H9 (cell line): ENCODE data around the gene PSMD8. TPM values are rescaled to one million over a fixed set of nuclear protein-coding genes. Genes with fewer than 3 reads are reported as not detected.

ENCODE experiments used
- DNase-seq: peaks from one replicate; pipeline ENCODE4 v3.0.0-alpha.2; 2017
- H2AFZ ChIP-seq: one replicate; pipeline ENCODE4 v1.6.1; 2013; ENCODE audit warnings: mild to moderate bottlenecking, low read length, control low read depth, moderate library complexity
- H2AK5ac ChIP-seq: 2 replicates; pipeline ENCODE4 v1.6.1; 2013; ENCODE audit warnings: low read length, control low read depth, mixed read lengths; ENCODE audit not compliant: insufficient read length
- H2BK120ac ChIP-seq: one replicate; pipeline ENCODE4 v1.6.1; 2013; ENCODE audit warnings: low read depth, mild to moderate bottlenecking, low read length, control low read depth, inconsistent platforms; ENCODE audit not compliant: poor library complexity, severe bottlenecking
- H2BK12ac ChIP-seq: 2 replicates; pipeline ENCODE4 v1.6.1; 2013; ENCODE audit warnings: low read length, control low read depth, mixed read lengths, low read depth; ENCODE audit not compliant: insufficient read length
- H2BK15ac ChIP-seq: 2 replicates; pipeline ENCODE4 v1.6.1; 2013; ENCODE audit warnings: low read depth, low read length, control low read depth
- H2BK20ac ChIP-seq: one replicate; pipeline ENCODE4 v1.6.1; 2013; ENCODE audit warnings: low read depth, mild to moderate bottlenecking, low read length, control low read depth, inconsistent platforms; ENCODE audit not compliant: poor library complexity, severe bottlenecking
- H2BK5ac ChIP-seq: 2 replicates; pipeline ENCODE4 v1.6.1; 2013; ENCODE audit warnings: low read length, control low read depth, mixed read lengths; ENCODE audit not compliant: insufficient read length
- H3K14ac ChIP-seq: 2 replicates; pipeline ENCODE4 v1.6.1; 2013; ENCODE audit warnings: low read length, control low read depth; ENCODE audit not compliant: insufficient read depth
- H3K18ac ChIP-seq: 2 replicates; pipeline ENCODE4 v1.6.1; 2013; ENCODE audit warnings: low read depth, mild to moderate bottlenecking, mixed read lengths, low read length, control low read depth; ENCODE audit not compliant: insufficient read length
- H3K23ac ChIP-seq: 2 replicates; pipeline ENCODE4 v1.6.1; 2013; ENCODE audit warnings: low read length, control low read depth, mixed read lengths, low read depth; ENCODE audit not compliant: insufficient read length
- H3K23me2 ChIP-seq: 2 replicates; pipeline ENCODE4 v1.6.1; 2013; ENCODE audit warnings: low read depth, mild to moderate bottlenecking, mixed read lengths, low read length, control low read depth; ENCODE audit not compliant: insufficient read length, poor library complexity, severe bottlenecking
- H3K27ac ChIP-seq: 2 replicates; pipeline ENCODE4 v1.5.1; 2013; ENCODE audit warnings: low read length, control low read depth, mixed read lengths, low read depth; ENCODE audit not compliant: insufficient read length
- H3K27me3 ChIP-seq: 2 replicates; pipeline ENCODE4 v1.6.1; 2013; ENCODE audit warnings: low read length, control low read depth, inconsistent platforms; ENCODE audit not compliant: insufficient read depth
- H3K4ac ChIP-seq: 2 replicates; pipeline ENCODE4 v1.6.1; 2013; ENCODE audit warnings: low read depth, mild to moderate bottlenecking, control low read depth, inconsistent platforms, low read length, moderate library complexity
- H3K4me1 ChIP-seq: 2 replicates; pipeline ENCODE4 v1.6.1; 2013; ENCODE audit warnings: low read length, control low read depth, inconsistent platforms; ENCODE audit not compliant: insufficient read depth
- H3K4me2 ChIP-seq: 2 replicates; pipeline ENCODE4 v1.6.1; 2013; ENCODE audit warnings: low read length, control low read depth, mixed read lengths; ENCODE audit not compliant: insufficient read length, insufficient read depth
- H3K56ac ChIP-seq: 2 replicates; pipeline ENCODE4 v1.6.1; 2013; ENCODE audit warnings: low read depth, mild to moderate bottlenecking, mixed read lengths, low read length, control low read depth; ENCODE audit not compliant: insufficient read length
- H3K79me1 ChIP-seq: 2 replicates; pipeline ENCODE4 v1.6.1; 2013; ENCODE audit warnings: low read depth, mild to moderate bottlenecking, moderate library complexity, low read length, control low read depth, inconsistent platforms; ENCODE audit not compliant: insufficient read depth, poor library complexity, severe bottlenecking
- H3K79me2 ChIP-seq: 2 replicates; pipeline ENCODE4 v1.6.1; 2013; ENCODE audit warnings: low read length, control low read depth, inconsistent platforms; ENCODE audit not compliant: insufficient read depth
- H3K9ac ChIP-seq: 2 replicates; pipeline ENCODE4 v1.6.1; 2013; ENCODE audit warnings: low read length, control low read depth, mixed read lengths; ENCODE audit not compliant: insufficient read length; ENCODE audit errors: extremely low read depth
- H3K9me3 ChIP-seq: one replicate; pipeline ENCODE4 v1.6.1; 2013; ENCODE audit warnings: low read depth, low read length, inconsistent platforms; ENCODE audit not compliant: control insufficient read depth
- H3T11ph ChIP-seq: one replicate; pipeline ENCODE4 v1.6.1; 2013; ENCODE audit warnings: mild to moderate bottlenecking, low read length, control low read depth, inconsistent platforms
- H4K20me1 ChIP-seq: one replicate; pipeline ENCODE4 v1.6.1; 2013; ENCODE audit not compliant: control insufficient read depth, insufficient read length, insufficient read depth
- H4K5ac ChIP-seq: 2 replicates; pipeline ENCODE4 v1.6.1; 2013; ENCODE audit warnings: low read depth, mild to moderate bottlenecking, mixed read lengths, low read length, control low read depth; ENCODE audit not compliant: insufficient read length
- H4K8ac ChIP-seq: replicated peaks from 2 replicates; pipeline ENCODE4 v1.6.1; 2013; ENCODE audit warnings: low read length, control low read depth, mixed read lengths, low read depth; ENCODE audit not compliant: insufficient read length
- H4K91ac ChIP-seq: 2 replicates; pipeline ENCODE4 v1.6.1; 2013; ENCODE audit warnings: low read depth, mild to moderate bottlenecking, moderate library complexity, mixed read lengths, low read length, control low read depth; ENCODE audit not compliant: insufficient read length
- H3K27ac Mint-ChIP-seq, 3 experiments: 2 replicates in 2 of 3; 3 replicates in 1 of 3; pipeline ENCODE4 v1.8.0; 2020 to 2021; ENCODE audit warnings: mixed read lengths in 3 of 3, mild to moderate bottlenecking in 1 of 3, moderate library complexity in 1 of 3
- H3K27me3 Mint-ChIP-seq: 2 replicates; pipeline ENCODE4 v1.8.0; 2021; ENCODE audit warnings: low read depth, mild to moderate bottlenecking, moderate library complexity, mixed read lengths
- H3K36me3 Mint-ChIP-seq, 3 experiments: 2 replicates in 2 of 3; 3 replicates in 1 of 3; pipeline ENCODE4 v1.8.0; 2020 to 2021; ENCODE audit warnings: low read depth in 3 of 3, mixed read lengths in 3 of 3; ENCODE audit not compliant: insufficient read depth in 1 of 3
- H3K4me1 Mint-ChIP-seq, 2 experiments: 2 replicates each; pipeline ENCODE4 v1.8.0; 2020; ENCODE audit warnings: mixed read lengths in 2 of 2
- H3K4me3 Mint-ChIP-seq, 2 experiments: 2 replicates in 1 of 2; 3 replicates in 1 of 2; pipeline ENCODE4 v1.8.0; 2020 to 2021; ENCODE audit warnings: mild to moderate bottlenecking in 2 of 2, mixed read lengths in 2 of 2, moderate library complexity in 1 of 2
- H3K9me3 Mint-ChIP-seq, 2 experiments: 2 replicates in 1 of 2; 3 replicates in 1 of 2; pipeline ENCODE4 v1.8.0; 2020; ENCODE audit warnings: mild to moderate bottlenecking in 2 of 2, mixed read lengths in 2 of 2, moderate library complexity in 1 of 2
- WGBS: extraction: QIAGEN DNeasy Blood & Tissue Kit; methylation state at CpG from one replicate; pipeline ENCODE4 v1.1.7; 2013; ENCODE audit warnings: missing lambda C conversion rate, low lambda C conversion rate, mixed read lengths; ENCODE audit not compliant: insufficient read length; ENCODE audit errors: extremely low coverage; 5-methylcytosine and 5-hydroxymethylcytosine counted together
- total RNA-seq: library from RNA; stranded (reverse); gene quantifications from 2 replicates; pipeline ENCODE4 v1.2.1, GENCODE V29; 2021
- TF ChIP-seq, protein P1 (sequence below): fragments of 200-600 bp; sonication (generic); conservative IDR thresholded peaks from 3 replicates; pipeline ENCODE4 v1.8.0; 2021; ENCODE audit warnings: antibody characterized with exemption, mild to moderate bottlenecking

PSMD8 gene
- total RNA-seq, 1 experiment from 2014 or later: 189 TPM

DNA sequence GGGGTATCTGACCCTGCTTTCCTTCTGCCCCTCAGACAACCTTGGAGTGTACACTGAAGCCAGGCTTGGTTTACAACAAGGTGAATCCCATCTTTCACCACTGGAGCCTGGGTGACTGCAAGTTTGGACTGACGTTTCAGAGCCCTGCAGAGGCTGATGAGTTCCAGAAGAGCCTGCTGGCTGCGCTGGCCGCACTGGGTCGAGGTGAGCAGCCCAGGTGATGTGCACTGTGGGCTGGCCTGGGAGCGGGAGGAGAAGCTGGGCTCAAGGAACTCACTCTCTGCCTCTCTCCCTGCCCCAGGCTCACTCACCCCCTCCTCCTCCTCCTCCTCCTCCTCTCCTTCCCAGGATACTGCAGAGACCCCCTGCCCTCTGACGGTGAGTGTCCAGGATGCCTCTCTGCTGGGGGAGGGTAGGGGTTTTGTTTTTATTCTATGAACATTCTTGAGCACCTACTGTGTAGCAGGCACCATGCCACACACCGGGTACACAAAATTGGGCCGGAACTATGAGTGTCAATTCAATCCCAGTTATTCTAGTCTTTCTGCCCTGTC is 17.6 kb downstream of the PSMD8 start:
- Histone ChIP-seq H3K79me2 (no peaks in the 10 kb centered on the region; the same call in 1 of the 2 replicates), H2BK5ac (no peak overlapping the region), H3K27me3 (no peaks in the 10 kb centered on the region), H3K9me3 (no peaks in the 10 kb centered on the region), H2AFZ (no peak overlapping the region), H3K4me1 (no peaks in the 10 kb centered on the region; the same call in 1 of the 2 replicates), H3K4ac (no peak overlapping the region), H3K56ac (no peak overlapping the region), H4K20me1 (no peaks in the 10 kb centered on the region), H3K4me2 (no peak overlapping the region), H4K8ac (no peak overlapping the region), H3K79me1 (no peaks in the 10 kb centered on the region), H2BK15ac (no peak overlapping the region), H4K5ac (no peak overlapping the region), H3K27ac (no peak overlapping the region), H3K14ac (no peak overlapping the region), H3K23ac (no peak overlapping the region), H2BK120ac (no peak overlapping the region), H2BK20ac (no peak overlapping the region), H4K91ac (no peak overlapping the region), H3K9ac (no peak overlapping the region), H3K18ac (no peak overlapping the region), H3T11ph (no peak overlapping the region), H2AK5ac (no peak overlapping the region), H3K23me2 (peaks cover 29% of the 10 kb centered on the region), H2BK12ac (no peak overlapping the region)
- no CpG with 5 or more reads among the region's 8 CpGs for WGBS
- peaks cover 45 to 53% of the 10 kb centered on the region in 2 experiments for H3K4me1 Mint-ChIP-seq
- peaks cover 26 to 45% (median 32%) of the 10 kb centered on the region in 3 experiments for H3K36me3 Mint-ChIP-seq
- no peaks in the 10 kb centered on the region for H3K9me3 Mint-ChIP-seq
- no peak overlapping the region for H3K27ac Mint-ChIP-seq
- TF ChIP-seq, protein P1, sequence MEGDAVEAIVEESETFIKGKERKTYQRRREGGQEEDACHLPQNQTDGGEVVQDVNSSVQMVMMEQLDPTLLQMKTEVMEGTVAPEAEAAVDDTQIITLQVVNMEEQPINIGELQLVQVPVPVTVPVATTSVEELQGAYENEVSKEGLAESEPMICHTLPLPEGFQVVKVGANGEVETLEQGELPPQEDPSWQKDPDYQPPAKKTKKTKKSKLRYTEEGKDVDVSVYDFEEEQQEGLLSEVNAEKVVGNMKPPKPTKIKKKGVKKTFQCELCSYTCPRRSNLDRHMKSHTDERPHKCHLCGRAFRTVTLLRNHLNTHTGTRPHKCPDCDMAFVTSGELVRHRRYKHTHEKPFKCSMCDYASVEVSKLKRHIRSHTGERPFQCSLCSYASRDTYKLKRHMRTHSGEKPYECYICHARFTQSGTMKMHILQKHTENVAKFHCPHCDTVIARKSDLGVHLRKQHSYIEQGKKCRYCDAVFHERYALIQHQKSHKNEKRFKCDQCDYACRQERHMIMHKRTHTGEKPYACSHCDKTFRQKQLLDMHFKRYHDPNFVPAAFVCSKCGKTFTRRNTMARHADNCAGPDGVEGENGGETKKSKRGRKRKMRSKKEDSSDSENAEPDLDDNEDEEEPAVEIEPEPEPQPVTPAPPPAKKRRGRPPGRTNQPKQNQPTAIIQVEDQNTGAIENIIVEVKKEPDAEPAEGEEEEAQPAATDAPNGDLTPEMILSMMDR: no peak
- peaks cover 19% of the 10 kb centered on the region for H3K27me3 Mint-ChIP-seq
- no peak for DNase-seq
- peak overlapping the region in 1 of 2 experiments; percentile 18; a peak in 1 of 5 replicates for H3K4me3 Mint-ChIP-seq
